ENCODE measurements around the gene CMTM3.

GRCh38 chr16:66563574-66564334, 40.8 kb upstream of the CMTM3 start:
- TF ChIP-seq CTCF (IDR thresholded peaks at IDR 0.05) = no peak
- TF ChIP-seq POLR2A (IDR thresholded peaks at IDR 0.05) = no peak
- TF ChIP-seq EP300 (IDR thresholded peaks at IDR 0.05) = no peak
- TF ChIP-seq POLR2AphosphoS5 (IDR thresholded peaks at IDR 0.05) = no peak
